ENCODE data around the gene MYH7. TPM values are rescaled to one million over a fixed set of nuclear protein-coding genes. Genes with fewer than 3 reads are reported as not detected.

The MYH7 gene
- polyA plus RNA-seq, 1 donor from 2014 or later, result 0.12 TPM

GRCh38 chr14:23436327-23437132 is 1.1 kb upstream of the MYH7 start:
- H3K4me3 ChIP-seq (ENCODE audit: low read length), result peak overlapping the region; percentile 42
- TF ChIP-seq REST (IDR thresholded peaks at IDR 0.05; ENCODE audit: borderline replicate concordance) (peak; percentile 83), TAF1 (IDR thresholded peaks at IDR 0.05; ENCODE audit: low read depth) (no peak), SMC3 (conservative IDR thresholded peaks at IDR 0.05; ENCODE audit: poor library complexity) (peak; percentile 67), POLR2AphosphoS5 (IDR thresholded peaks at IDR 0.05) (peak; percentile 85), CTCF (IDR thresholded peaks at IDR 0.05; ENCODE audit: poor library complexity, severe bottlenecking) (no peak), EP300 (conservative IDR thresholded peaks at IDR 0.05; ENCODE audit: poor library complexity, severe bottlenecking) (peak; percentile 90), MXI1 (conservative IDR thresholded peaks at IDR 0.05; ENCODE audit: poor library complexity, severe bottlenecking) (peak; percentile 77), EZH2 (IDR thresholded peaks at IDR 0.05; ENCODE audit: borderline replicate concordance, insufficient read depth, low read length, poor library complexity, severe bottlenecking) (no peak), RAD21 (conservative IDR thresholded peaks at IDR 0.05) (peak; percentile 60)
- H3K9me3 ChIP-seq (ENCODE audit: low read length), result no peaks in the 10 kb centered on the region
- H3K4me2 ChIP-seq (ENCODE audit: low read length), result peak overlapping the region; percentile 40
- no peaks in the 10 kb centered on the region for H4K20me1 ChIP-seq (ENCODE audit: insufficient read depth)
- no peaks in the 10 kb centered on the region for H3K36me3 ChIP-seq (ENCODE audit: insufficient read depth, low read length)
- no peaks in the 10 kb centered on the region for H3K27me3 ChIP-seq (ENCODE audit: insufficient read depth, low read depth, low read length)
- peak overlapping the region; percentile 42 for H2AFZ ChIP-seq (ENCODE audit: low read depth, low read length)
- no peaks in the 10 kb centered on the region for H3K79me2 ChIP-seq (replicated peaks; ENCODE audit: insufficient read depth, low read length)
- peaks cover 5% of the 10 kb centered on the region for H3F3A ChIP-seq (ENCODE audit: insufficient read depth, low read length, poor library complexity, severe bottlenecking)
- H3K27ac ChIP-seq (ENCODE audit: low read length), result peak overlapping the region; percentile 93
- peak overlapping the region; percentile 71 for H3K9ac ChIP-seq (ENCODE audit: low read length)
- no peaks in the 10 kb centered on the region for H3K9me2 ChIP-seq (ENCODE audit: insufficient read depth, low read length)

GRCh38 chr14:23434488-23435222 is 805 bp downstream of the MYH7 start:
- Histone ChIP-seq H3K9me3 (ENCODE audit: low read length) (no peaks in the 10 kb centered on the region), H3F3A (ENCODE audit: insufficient read depth, low read length, poor library complexity, severe bottlenecking) (peaks cover 5% of the 10 kb centered on the region), H3K36me3 (ENCODE audit: insufficient read depth, low read length) (no peaks in the 10 kb centered on the region), H3K79me2 (replicated peaks; ENCODE audit: insufficient read depth, low read length) (no peaks in the 10 kb centered on the region), H3K9me2 (ENCODE audit: insufficient read depth, low read length) (no peaks in the 10 kb centered on the region), H3K27me3 (ENCODE audit: insufficient read depth, low read depth, low read length) (no peaks in the 10 kb centered on the region), H4K20me1 (ENCODE audit: insufficient read depth) (no peaks in the 10 kb centered on the region), H3K4me3 (ENCODE audit: low read length) (no peak overlapping the region), H3K27ac (ENCODE audit: low read length) (peak overlapping the region; percentile 93), H3K9ac (ENCODE audit: low read length) (no peak overlapping the region), H3K4me2 (ENCODE audit: low read length) (no peak overlapping the region), H2AFZ (ENCODE audit: low read depth, low read length) (no peak overlapping the region)
- TF ChIP-seq CTCF (IDR thresholded peaks at IDR 0.05; ENCODE audit: poor library complexity, severe bottlenecking), result no peak
- no peak for TF ChIP-seq POLR2AphosphoS5 (IDR thresholded peaks at IDR 0.05)
- no peak for TF ChIP-seq RAD21 (conservative IDR thresholded peaks at IDR 0.05)
- TF ChIP-seq SMC3 (conservative IDR thresholded peaks at IDR 0.05; ENCODE audit: poor library complexity), result no peak
- TF ChIP-seq TAF1 (IDR thresholded peaks at IDR 0.05; ENCODE audit: low read depth), result no peak
- TF ChIP-seq EZH2 (IDR thresholded peaks at IDR 0.05; ENCODE audit: borderline replicate concordance, insufficient read depth, low read length, poor library complexity, severe bottlenecking), result no peak
- no peak for TF ChIP-seq EP300 (conservative IDR thresholded peaks at IDR 0.05; ENCODE audit: poor library complexity, severe bottlenecking)
- no peak for TF ChIP-seq MXI1 (conservative IDR thresholded peaks at IDR 0.05; ENCODE audit: poor library complexity, severe bottlenecking)
- no peak for TF ChIP-seq REST (IDR thresholded peaks at IDR 0.05; ENCODE audit: borderline replicate concordance)

All from neural cell (in vitro differentiated cells).